Fibroblast of lung (primary cell): Measurements from ENCODE around the gene XCR1. TPM values are rescaled to one million over a fixed set of nuclear protein-coding genes. Genes with fewer than 3 reads are reported as not detected.
A peak's percentile ranks its signal among the peaks of the same experiment; 100 is the strongest.

Experiments
- DNase-seq, 2 donors: peaks; one replicate each; pipeline versions ENCODE4 v3.0.0 to v3.0.0-alpha.2; 2010; ENCODE audit warnings: low read depth in 2 of 2
- H2AFZ ChIP-seq: 2 replicates; pipeline ENCODE4 v1.5.1; 2012; ENCODE audit warnings: low read length, control low read depth, inconsistent platforms
- H3K27ac ChIP-seq: 2 replicates; pipeline ENCODE4 v1.5.1; 2011; ENCODE audit warnings: low read length, control low read depth; ENCODE audit not compliant: insufficient read depth
- H3K27me3 ChIP-seq: 2 replicates; pipeline ENCODE4 v1.5.1; 2011; ENCODE audit warnings: mild to moderate bottlenecking, low read length; ENCODE audit not compliant: control insufficient read depth, insufficient read depth
- H3K36me3 ChIP-seq: 2 replicates; pipeline ENCODE4 v1.5.1; 2011; ENCODE audit warnings: low read length; ENCODE audit not compliant: control insufficient read depth, insufficient read depth
- H3K4me1 ChIP-seq: 2 replicates; pipeline ENCODE4 v1.5.1; 2011; ENCODE audit warnings: low read length; ENCODE audit not compliant: control insufficient read depth, insufficient read depth; ENCODE audit errors: extremely low read depth
- H3K4me2 ChIP-seq: 2 replicates; pipeline ENCODE4 v1.5.1; 2011; ENCODE audit warnings: low read length, control low read depth; ENCODE audit not compliant: insufficient read depth; ENCODE audit errors: extremely low read depth
- H3K4me3 ChIP-seq, 4 experiments: fragments of 200-600 bp in 1 of 4; sonication (generic) in 1 of 4; replicated peaks in 1 of 4; 2 replicates each; pipeline ENCODE4 v1.5.1; 2011 to 2016; ENCODE audit warnings: low read length in 4 of 4, low read depth in 3 of 4, mild to moderate bottlenecking in 3 of 4, control low read depth in 2 of 4, inconsistent platforms in 1 of 4, mixed read lengths in 1 of 4; ENCODE audit not compliant: insufficient read depth in 1 of 4; ENCODE audit errors: control extremely low read depth in 1 of 4
- H3K79me2 ChIP-seq: 2 replicates; pipeline ENCODE4 v1.5.1; 2012; ENCODE audit warnings: mild to moderate bottlenecking, low read length, inconsistent platforms; ENCODE audit not compliant: control insufficient read depth, insufficient read depth
- H3K9ac ChIP-seq: 2 replicates; pipeline ENCODE4 v1.5.1; 2011; ENCODE audit warnings: mild to moderate bottlenecking, low read length, control low read depth; ENCODE audit not compliant: insufficient read depth
- H3K9me3 ChIP-seq: 2 replicates; pipeline ENCODE4 v1.5.1; 2012; ENCODE audit warnings: low read depth, low read length; ENCODE audit not compliant: control insufficient read depth, insufficient read depth
- H4K20me1 ChIP-seq: 2 replicates; pipeline ENCODE4 v1.5.1; 2011; ENCODE audit warnings: low read length; ENCODE audit not compliant: control insufficient read depth, insufficient read depth; ENCODE audit errors: extremely low read depth
- EZH2 ChIP-seq: IDR thresholded peaks from 2 replicates; pipeline ENCODE4 v1.5.1; 2012; ENCODE audit warnings: low read length, control low read depth, mild to moderate bottlenecking; ENCODE audit errors: missing control alignments
- polyA plus RNA-seq, 2 donors: library from polyadenylated mRNA; depleted of rRNA in 1 of 2; stranded (reverse) in 1 of 2; unstranded in 1 of 2; fragments of >200 nt; gene quantifications; 2 replicates each; pipeline ENCODE4 v1.2.1, GENCODE V29; 2011 to 2012; ENCODE audit warnings: missing spikeins in 1 of 2
- total RNA-seq: library from RNA; depleted of rRNA; stranded (reverse); fragments of >200 nt; gene quantifications from 2 replicates; pipeline ENCODE4 v1.2.1, GENCODE V29; 2014
- TF ChIP-seq, protein P1 (sequence below), 2 donors: IDR thresholded peaks in 1 of 2; conservative IDR thresholded peaks in 1 of 2; 1 replicate in 1 of 2; 2 replicates in 1 of 2; pipeline ENCODE4 v1.5.1; 2011 to 2012; ENCODE audit warnings: low read length in 2 of 2, control low read depth in 1 of 2, inconsistent platforms in 1 of 2, low read depth in 1 of 2, mild to moderate bottlenecking in 1 of 2

Gene XCR1
- total and polyA plus RNA-seq, 2 donors (not counting 1 experiment from before 2014, with no cell fraction given) = under 0.01 to 0.01 TPM

DNA sequence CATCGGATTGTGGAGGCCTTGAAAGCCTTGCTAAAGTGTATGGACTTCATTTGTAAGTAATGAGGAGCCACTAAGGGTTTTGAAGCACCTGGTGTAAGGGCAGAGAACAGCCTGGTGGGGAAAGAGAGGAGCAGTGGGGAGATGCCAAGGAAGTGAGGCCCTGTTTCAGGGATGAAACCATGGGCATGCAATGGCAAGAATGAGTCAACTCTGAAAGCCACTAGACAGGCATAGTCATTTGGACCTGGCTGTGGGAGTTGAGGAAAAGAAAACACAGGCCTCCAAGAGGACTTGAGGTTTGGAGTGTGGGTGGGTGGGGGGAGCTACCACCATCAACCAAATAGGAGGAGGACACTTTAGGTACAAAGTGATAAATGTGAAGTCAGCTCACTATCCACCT is 7.6 kb downstream of the XCR1 start:
- Histone ChIP-seq H3K9ac (no peak overlapping the region), H3K9me3 (no peaks in the 10 kb centered on the region), H3K27me3 (peaks cover 9% of the 10 kb centered on the region), H4K20me1 (no peaks in the 10 kb centered on the region), H3K79me2 (no peaks in the 10 kb centered on the region), H2AFZ (no peak overlapping the region), H3K4me2 (no peak overlapping the region), H3K36me3 (no peaks in the 10 kb centered on the region), H3K4me1 (no peaks in the 10 kb centered on the region), H3K27ac (no peak overlapping the region), H3K4me3 (no peak overlapping the region)
- peak in 1 of 2 donors; percentile 15 for DNase-seq
- TF ChIP-seq EZH2 = no peak
- TF ChIP-seq, protein P1, sequence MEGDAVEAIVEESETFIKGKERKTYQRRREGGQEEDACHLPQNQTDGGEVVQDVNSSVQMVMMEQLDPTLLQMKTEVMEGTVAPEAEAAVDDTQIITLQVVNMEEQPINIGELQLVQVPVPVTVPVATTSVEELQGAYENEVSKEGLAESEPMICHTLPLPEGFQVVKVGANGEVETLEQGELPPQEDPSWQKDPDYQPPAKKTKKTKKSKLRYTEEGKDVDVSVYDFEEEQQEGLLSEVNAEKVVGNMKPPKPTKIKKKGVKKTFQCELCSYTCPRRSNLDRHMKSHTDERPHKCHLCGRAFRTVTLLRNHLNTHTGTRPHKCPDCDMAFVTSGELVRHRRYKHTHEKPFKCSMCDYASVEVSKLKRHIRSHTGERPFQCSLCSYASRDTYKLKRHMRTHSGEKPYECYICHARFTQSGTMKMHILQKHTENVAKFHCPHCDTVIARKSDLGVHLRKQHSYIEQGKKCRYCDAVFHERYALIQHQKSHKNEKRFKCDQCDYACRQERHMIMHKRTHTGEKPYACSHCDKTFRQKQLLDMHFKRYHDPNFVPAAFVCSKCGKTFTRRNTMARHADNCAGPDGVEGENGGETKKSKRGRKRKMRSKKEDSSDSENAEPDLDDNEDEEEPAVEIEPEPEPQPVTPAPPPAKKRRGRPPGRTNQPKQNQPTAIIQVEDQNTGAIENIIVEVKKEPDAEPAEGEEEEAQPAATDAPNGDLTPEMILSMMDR (conservative IDR thresholded peaks at IDR 0.05 in 1 of 2, IDR thresholded peaks at IDR 0.05 in 1 of 2; ENCODE audit: low read depth in 1 of 2, low read length in 2 of 2) = no peak

DNA sequence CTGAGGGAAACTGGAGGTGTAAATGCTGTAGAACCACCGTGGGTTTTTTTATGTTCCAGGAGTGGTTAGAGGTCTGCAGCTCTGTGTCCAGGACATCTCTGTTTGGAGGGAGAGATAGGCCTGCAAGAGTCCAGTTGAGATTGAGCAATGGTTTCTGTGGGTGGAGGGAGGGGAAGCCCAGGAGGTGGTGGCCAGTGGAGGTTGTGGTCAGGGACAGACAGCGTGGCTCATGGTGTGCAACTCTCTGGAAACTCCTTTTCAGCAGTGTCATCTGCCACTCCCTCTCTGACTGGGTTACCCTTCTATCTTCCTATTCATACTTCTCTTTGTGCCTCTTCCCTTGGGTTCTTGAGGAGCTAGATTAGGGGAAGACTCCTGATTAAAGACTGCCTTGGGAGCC is 9.6 kb downstream of the XCR1 start:
- H3K9ac ChIP-seq = no peak overlapping the region
- no peaks in the 10 kb centered on the region for H3K4me1 ChIP-seq
- H4K20me1 ChIP-seq = no peaks in the 10 kb centered on the region
- DNase-seq = peak in 1 of 2 donors; percentile 3
- no peak overlapping the region for H3K4me3 ChIP-seq
- H3K4me2 ChIP-seq = no peak overlapping the region
- H2AFZ ChIP-seq = no peak overlapping the region
- peaks cover 9% of the 10 kb centered on the region for H3K27me3 ChIP-seq
- no peak overlapping the region for H3K27ac ChIP-seq
- H3K79me2 ChIP-seq = no peaks in the 10 kb centered on the region
- TF ChIP-seq EZH2 = no peak
- TF ChIP-seq, protein P1 (conservative IDR thresholded peaks at IDR 0.05 in 1 of 2, IDR thresholded peaks at IDR 0.05 in 1 of 2; ENCODE audit: low read depth in 1 of 2, low read length in 2 of 2) = no peak
- no peaks in the 10 kb centered on the region for H3K36me3 ChIP-seq
- no peaks in the 10 kb centered on the region for H3K9me3 ChIP-seq

DNA sequence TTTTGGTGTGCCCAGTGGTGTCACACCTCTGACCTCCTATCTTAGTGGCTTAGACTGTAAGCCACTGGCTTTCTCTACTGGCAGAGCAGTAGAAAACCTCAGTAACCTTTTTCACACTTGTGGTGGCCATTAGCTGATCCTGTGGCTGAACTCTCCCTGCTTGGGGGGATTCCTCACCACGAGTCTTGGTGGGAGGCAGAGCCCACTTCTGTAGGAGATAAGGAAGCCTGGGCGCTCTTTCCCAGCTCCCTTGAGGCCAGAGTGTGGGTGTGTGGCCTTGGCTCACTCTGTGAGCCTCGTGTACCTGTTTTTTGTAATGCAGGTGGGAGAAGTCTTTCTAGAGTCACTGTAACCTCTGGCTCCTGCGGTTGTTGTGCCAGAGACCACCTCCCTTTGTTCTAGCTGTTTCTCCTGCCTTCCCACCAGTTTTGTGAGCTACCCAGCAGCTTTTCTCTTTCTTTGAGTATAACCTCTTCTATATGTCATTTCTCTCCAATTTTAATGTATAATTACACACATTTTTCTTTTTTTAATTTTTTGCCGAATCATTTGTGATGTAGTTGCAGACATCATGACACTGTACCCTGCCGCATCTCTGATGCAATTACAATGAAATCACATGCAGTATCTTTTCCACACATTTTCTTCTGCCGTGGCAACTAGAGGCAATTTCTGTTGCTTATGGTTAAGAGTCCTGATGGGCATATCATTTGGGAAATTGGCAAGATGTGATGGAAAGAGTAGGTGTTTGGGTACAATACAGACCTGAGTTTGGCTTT is 13.8 kb downstream of the XCR1 start:
- Histone ChIP-seq H3K4me1 (no peaks in the 10 kb centered on the region), H3K27me3 (peaks cover 6% of the 10 kb centered on the region), H3K27ac (no peak overlapping the region), H3K79me2 (no peaks in the 10 kb centered on the region), H3K9me3 (no peaks in the 10 kb centered on the region), H3K4me2 (no peak overlapping the region), H4K20me1 (no peaks in the 10 kb centered on the region), H2AFZ (no peak overlapping the region), H3K36me3 (no peaks in the 10 kb centered on the region), H3K4me3 (no peak overlapping the region), H3K9ac (no peak overlapping the region)
- DNase-seq = no peak
- TF ChIP-seq EZH2 = no peak
- TF ChIP-seq, protein P1 (conservative IDR thresholded peaks at IDR 0.05 in 1 of 2, IDR thresholded peaks at IDR 0.05 in 1 of 2; ENCODE audit: low read depth in 1 of 2, low read length in 2 of 2) = no peak
